ENCODE measurements around the gene TIAM2. TPM values are rescaled to one million over a fixed set of nuclear protein-coding genes. Genes with fewer than 3 reads are reported as not detected.
"Not testable (repeated sequence)": the region's sequence is repeated elsewhere in the genome, so short reads cannot be mapped to it uniquely, and the experiment has no call there.

TIAM2 gene
- polyA plus RNA-seq, 3 donors, result 1.7 to 6.0 (median 2.3) TPM

GRCh38 chr6:155268088-155268867, 273.2 kb downstream of the TIAM2 start:
- not testable (repeated sequence) for H3K27ac ChIP-seq (ENCODE audit: low read depth, low read length)
- WGBS, 3 donors, result 85 to 91% (median 90%) methylated on average over 3 of the region's 5 CpGs

DNA sequence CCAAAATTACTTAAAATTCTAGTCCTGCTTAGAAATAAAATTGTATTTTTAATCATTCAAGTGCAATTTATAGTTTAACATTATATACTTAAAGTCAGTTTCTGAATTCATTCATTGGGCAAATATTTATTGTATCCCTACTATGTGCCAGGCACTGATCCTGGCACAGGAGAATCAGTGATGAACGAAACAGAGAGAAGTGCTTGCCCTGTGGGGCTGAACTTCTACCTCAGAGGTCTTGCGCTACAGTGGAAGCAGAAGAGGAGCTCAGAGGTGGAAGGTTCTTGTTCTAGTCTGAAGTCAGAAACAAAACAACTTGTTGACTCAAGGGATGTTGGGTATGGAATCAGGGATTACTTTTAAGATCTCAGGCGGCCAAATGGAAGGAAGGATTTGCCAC, 274.6 kb downstream of the TIAM2 start:
- WGBS, 3 donors, result 66 to 83% (median 78%) methylated on average over 3 of the region's 3 CpGs
- no peak overlapping the region for H3K27ac ChIP-seq (ENCODE audit: low read depth, low read length)

DNA sequence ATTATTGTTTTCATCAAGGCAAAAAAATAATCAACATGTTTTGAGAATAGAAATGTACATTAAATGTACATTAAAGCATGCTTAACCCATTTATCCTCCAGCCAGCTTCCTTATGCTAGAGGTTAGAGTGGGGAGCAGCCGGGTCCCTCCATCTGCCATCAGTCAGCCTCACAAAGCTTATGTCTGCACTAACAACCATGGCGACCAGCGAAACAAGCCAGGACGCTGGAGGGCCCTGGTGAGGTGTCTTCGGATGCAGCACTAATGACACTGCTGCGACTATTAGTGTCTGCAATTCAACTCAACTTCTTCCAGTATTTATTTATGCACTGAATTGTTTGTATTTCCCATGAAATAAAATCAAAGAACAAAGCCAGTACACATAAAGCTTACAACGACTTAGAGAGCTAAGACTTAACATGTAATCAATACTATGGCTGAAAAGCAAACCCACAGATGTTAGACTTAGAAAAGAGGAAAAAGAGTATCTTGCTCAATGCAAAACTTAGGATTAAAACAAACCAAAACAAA, 275.5 kb downstream of the TIAM2 start:
- WGBS, 3 donors, result 78 to 94% (median 92%) methylated on average over 7 of the region's 7 CpGs
- H3K27ac ChIP-seq (ENCODE audit: low read depth, low read length), result no peak overlapping the region

GRCh38 chr6:155271145-155271544, 276.0 kb downstream of the TIAM2 start:
- no peak overlapping the region for H3K27ac ChIP-seq (ENCODE audit: low read depth, low read length)

DNA sequence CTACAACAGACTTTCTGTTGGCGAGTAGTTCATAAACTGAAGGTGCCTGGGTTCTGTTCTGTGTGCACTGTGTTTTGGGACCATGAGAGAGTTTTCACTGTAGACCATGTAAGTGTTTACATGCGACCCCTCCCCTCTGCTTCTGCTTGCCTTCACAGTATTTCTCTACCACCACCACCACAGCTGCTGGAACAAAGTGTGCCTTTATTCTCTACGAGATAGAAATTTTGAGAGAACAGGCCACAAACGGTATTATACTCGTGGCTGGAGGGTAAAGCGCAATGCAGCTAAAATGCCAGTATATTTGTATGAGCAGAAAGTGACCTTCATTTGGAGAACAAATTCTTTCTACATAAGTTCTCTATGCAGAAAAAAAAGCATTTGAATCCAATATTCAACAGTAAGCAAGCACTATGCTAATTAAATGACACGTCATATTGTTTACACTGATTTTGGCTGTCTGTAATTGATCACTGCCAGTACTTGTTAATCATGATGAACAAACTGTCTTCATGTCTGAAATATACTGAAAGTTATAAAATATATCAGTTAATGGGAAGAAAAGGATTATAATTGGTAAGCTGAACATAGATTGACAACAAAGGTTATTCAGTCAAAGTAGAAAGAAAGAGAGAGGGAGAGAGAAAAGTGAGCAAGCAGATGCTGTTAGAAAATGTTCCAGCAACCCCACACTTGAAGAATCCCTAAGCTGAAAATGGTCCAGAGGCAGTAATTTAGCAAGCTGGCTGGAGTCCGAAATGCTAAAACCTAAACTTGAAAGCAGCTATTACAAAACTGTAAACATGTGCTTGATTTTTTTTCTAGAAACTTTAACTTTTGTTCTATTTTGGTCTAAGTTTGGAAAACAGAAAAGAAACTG, 277.5 kb downstream of the TIAM2 start:
- H3K27ac ChIP-seq (ENCODE audit: low read depth, low read length), result no peak overlapping the region
- 81 to 85% (median 84%) methylated on average over 8 of the region's 8 CpGs for WGBS, 3 donors

GRCh38 chr6:155273431-155273830, 278.3 kb downstream of the TIAM2 start:
- 50 to 59% (median 59%) methylated on average over 3 of the region's 3 CpGs for WGBS, 3 donors
- no peak overlapping the region for H3K27ac ChIP-seq (ENCODE audit: low read depth, low read length)

- 43 to 74% (median 53%) methylated on average over 2 of the region's 2 CpGs for WGBS, 3 donors
- no peak overlapping the region for H3K27ac ChIP-seq (ENCODE audit: low read depth, low read length)
Observed at GRCh38 chr6:155274106-155274505, 279.0 kb downstream of the TIAM2 start.

DNA sequence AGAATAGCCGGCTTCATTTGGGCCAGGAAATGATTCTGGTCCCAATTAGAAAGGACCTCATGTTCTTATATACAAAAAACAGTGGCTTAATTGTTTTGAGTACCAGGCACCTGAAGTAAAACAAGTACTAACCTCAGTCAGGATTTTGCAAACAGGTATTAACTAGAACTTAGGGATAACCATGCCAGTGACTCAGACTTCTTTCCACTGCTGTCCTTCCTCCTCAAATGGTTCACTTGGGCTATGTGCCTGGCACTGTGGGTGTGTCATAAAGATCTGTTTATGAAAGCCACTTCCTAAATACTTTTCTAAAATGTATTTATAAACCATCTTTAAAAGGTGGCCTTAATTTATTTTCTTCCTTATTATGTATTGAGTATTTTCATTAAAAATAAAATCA, 279.4 kb downstream of the TIAM2 start:
- no peak overlapping the region for H3K27ac ChIP-seq (ENCODE audit: low read depth, low read length)
- WGBS, 3 donors, result 78 to 86% (median 85%) methylated on average over 1 of the region's 1 CpG

- no peak overlapping the region for H3K27ac ChIP-seq (ENCODE audit: low read depth, low read length)
- WGBS, 3 donors, result 71 to 76% (median 74%) methylated on average over 10 of the region's 10 CpGs
Observed at GRCh38 chr6:155275808-155276480, 280.8 kb downstream of the TIAM2 start.

GRCh38 chr6:155276638-155277037, 281.5 kb downstream of the TIAM2 start:
- H3K27ac ChIP-seq (ENCODE audit: low read depth, low read length), result no peak overlapping the region

DNA sequence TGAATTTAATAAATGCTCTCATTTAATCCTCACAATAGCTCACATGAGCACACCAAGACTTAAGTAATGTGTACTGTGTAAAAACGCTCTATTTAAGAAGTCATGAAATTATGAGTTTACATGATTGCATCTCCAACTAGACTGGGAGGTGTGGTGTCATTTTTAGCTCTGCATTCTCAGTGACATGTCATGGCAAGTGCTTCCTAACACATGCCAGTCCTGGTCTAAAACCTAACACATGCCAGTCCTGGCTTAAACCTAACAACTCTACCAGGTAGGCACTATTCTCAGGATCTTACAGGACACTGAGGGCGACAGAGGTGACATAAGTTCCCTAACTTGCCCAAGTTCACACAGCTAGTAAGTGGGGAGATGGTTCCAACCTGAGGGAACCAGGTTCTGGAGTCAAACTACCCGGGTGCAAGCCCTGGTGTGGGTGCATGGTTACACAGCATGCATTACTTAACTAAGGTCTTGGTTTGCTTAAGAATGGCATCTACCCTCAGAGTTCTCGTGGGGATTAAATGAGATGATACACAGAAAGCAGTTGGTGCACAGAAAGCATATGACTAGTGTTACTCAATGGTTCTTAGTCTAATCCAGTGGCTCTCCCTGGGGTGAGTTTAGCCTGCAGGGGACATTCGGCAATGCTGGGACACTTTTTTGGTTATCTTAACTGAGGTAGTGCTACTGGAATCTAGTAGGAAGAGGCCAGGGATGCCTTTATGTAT, 283.4 kb downstream of the TIAM2 start:
- H3K27ac ChIP-seq (ENCODE audit: low read depth, low read length), result no peak overlapping the region
- 94 to 95% (median 94%) methylated on average over 5 of the region's 5 CpGs for WGBS, 3 donors

DNA sequence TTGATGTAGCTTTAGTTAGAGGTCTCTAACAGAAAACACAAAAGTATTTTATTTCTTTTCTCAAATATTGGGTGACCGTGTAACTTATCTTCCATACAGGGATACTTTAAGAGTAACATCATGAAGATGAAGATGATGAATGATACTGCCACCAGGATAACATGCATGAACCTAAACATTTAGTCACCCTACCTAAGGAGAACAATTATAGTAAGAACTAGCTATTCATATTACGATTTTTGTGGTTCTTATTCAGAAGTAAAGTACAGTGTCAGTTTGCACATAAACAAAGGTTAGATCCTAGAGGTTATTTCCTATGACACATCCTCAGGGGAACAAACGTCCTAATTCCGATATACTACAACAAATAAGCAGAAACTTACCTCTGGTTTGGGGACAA, 289.7 kb downstream of the TIAM2 start:
- 88 to 94% (median 93%) methylated on average over 4 of the region's 4 CpGs for WGBS, 3 donors
- H3K27ac ChIP-seq (ENCODE audit: low read depth, low read length), result no peak overlapping the region

DNA sequence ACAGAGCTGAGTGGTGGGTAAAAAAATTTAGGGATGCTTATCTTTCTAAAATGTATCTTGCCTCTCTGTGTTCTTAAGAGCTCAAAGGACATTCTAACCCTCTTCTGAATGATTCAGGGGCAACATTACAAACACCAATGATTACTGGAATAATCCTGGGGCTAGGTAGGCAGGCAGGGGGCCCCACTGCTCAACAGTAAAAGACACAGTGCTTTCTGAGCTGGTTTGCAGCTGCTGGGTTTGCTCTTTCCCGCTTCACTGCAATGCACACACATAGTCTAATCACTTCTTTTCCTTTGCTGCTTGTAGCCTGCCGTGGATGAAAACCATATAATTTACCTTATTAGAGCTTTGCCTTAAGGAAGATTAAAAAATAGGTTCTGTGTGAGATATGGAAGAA, 292.6 kb downstream of the TIAM2 start:
- H3K27ac ChIP-seq (ENCODE audit: low read depth, low read length), result no peak overlapping the region
- WGBS, 3 donors, result 84 to 91% (median 90%) methylated on average over 2 of the region's 2 CpGs

- no peak overlapping the region for H3K27ac ChIP-seq (ENCODE audit: low read depth, low read length)
- 94 to 96% (median 94%) methylated on average over 5 of the region's 5 CpGs for WGBS, 3 donors
Observed at GRCh38 chr6:155290491-155290890, 295.4 kb downstream of the TIAM2 start.

DNA sequence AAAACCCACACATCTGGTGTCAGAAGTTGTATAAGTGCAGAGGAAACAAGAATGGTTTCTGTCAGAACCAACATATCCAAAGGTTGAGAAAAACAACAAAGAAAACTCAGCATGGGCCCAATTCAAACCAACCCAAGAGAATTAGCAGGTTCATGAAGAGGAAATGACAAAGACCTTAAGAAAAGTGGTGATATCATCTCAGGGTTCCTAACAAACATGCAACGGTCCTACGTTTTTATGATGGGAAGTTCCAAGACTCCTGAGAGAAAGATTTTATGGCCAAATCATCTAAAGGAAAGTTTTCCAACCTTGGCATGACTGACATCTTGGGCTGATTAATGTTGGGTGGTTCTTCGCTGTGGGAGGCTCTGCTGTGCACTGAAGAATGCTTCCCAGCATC, 296.2 kb downstream of the TIAM2 start:
- WGBS, 3 donors, result 81 to 94% (median 82%) methylated on average over 3 of the region's 3 CpGs
- no peak overlapping the region for H3K27ac ChIP-seq (ENCODE audit: low read depth, low read length)

- no peak overlapping the region for H3K27ac ChIP-seq (ENCODE audit: low read depth, low read length)
- WGBS, 3 donors, result 76 to 87% (median 78%) methylated on average over 5 of the region's 5 CpGs
Observed at GRCh38 chr6:155292711-155293110, 297.6 kb downstream of the TIAM2 start.

DNA sequence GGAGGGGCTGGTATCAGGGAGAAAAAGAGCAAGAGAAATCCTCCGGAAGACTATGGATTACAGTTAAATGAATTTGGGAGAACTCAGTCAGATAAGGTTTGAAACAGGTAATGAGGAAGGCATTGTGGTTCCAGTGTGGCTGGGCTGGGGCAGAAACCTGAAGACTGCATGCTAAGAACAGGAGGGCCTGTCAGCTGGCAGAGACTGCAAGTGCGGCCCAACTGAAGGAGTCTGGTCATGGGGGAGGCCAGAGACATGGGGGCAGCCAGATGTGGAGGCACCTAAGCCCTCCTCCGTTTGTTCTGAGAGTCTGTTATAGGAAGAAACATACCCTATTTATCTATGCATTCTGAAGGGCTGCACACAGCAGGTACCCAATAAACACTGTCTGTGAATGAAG, 302.6 kb downstream of the TIAM2 start:
- WGBS, 3 donors, result 84 to 97% (median 89%) methylated on average over 3 of the region's 3 CpGs

GRCh38 chr6:155301867-155302266, 306.8 kb downstream of the TIAM2 start:
- 87 to 97% (median 88%) methylated on average over 2 of the region's 2 CpGs for WGBS, 3 donors
- H3K27ac ChIP-seq (ENCODE audit: low read depth, low read length), result no peak overlapping the region

More for the DNA sequence above, 302.6 kb downstream of the TIAM2 start:
- no peak overlapping the region for H3K27ac ChIP-seq (ENCODE audit: low read depth, low read length)

All from adipose tissue (tissue), 3 donors.